Activated CD4-positive, alpha-beta T cell treated with anti-CD3 and anti-CD28 coated beads, Interleukin-2, Interleukin-4, amounts not matched to agents 100 ng/mL and 50 ng/mL, durations not matched to agents 16 hours and 8 hours (primary cell): ENCODE measurements around the gene SLC22A3.
"Not testable (repeated sequence)": the region's sequence is repeated elsewhere in the genome, so short reads cannot be mapped to it uniquely, and the experiment has no call there.

Experiments used
- DNase-seq: peaks from one replicate; pipeline ENCODE4 v3.0.0-alpha.2; 2020; ENCODE audit warnings: low spot score

Gene SLC22A3

DNA sequence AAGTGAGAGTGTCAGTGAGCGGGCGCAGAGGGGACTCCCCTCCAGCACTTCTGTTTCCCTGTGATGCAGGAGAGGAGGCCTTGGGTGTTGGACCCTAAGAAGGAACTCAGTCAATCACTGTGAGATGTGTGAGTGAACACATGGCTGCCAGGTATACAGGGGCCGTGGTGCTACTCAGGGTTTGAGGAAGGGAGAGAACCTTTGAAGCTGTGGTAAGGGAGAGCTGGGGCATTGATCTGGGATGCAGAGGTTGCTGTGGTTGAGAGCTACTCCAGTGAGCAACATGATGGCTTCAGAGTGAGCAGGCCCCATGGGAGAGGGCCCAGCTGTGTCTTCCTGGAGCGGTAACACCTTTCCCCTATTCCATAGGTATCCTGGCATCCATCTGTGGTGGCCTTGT is 99.2 kb downstream of the SLC22A3 start:
- DNase-seq: no peak

DNA sequence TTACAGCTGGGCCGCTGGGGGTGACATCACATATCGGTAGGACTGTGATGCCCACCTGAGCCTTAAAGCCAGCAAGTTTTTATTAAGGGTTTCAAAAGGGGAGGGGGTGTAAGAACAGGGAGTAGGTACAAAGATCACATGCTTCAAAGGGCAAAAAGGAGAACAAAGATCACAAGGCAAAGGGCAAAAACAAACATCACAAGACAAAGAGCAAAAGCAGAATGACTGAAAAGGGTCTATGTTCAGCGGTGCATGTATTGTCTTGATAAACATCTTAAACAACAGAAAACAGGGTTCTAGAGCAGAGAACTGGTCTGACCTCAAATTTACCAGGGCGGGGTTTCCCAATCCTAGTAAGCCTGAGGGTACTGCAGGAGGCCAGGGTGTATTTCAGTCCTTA is 101.6 kb downstream of the SLC22A3 start:
- DNase-seq: not testable (repeated sequence)

DNA sequence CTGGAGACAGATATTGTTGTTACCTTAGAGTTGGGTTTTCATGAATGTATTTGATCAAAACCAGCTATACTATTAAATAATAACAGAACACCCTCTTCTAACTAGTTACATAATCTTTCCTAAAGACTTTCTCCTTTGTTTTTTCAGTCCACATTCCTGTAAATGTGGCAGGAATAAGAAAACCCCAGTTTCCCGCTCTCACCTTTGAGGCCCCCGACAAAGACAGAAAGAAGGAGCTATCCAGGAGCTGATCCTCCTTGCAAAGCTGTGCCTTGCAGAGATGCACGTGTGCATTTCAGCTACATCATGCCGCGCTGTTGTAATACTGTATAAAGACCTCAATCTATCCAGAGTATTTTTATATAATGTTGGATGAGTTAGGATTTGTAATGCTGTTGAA is 102.7 kb downstream of the SLC22A3 start:
- no peak for DNase-seq

DNA sequence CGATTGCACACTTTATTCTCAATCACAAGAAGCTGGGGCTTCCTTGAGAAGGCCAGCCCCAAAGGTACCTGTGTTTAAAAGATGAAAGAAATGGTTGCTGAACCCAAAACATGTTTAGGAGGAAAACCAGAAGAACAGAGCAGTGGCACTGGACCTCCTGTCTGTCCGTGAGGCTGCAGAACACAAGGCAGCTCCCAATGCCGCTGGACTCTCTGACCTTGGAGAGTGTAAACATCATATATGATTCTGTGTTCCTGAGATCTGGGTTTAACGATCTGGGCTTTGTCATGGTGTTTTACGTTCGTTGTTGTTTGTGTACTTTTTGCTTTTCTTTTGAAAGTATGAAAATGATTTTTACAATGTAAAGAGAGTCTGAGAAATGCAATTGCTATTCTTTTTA is 106.1 kb downstream of the SLC22A3 start:
- no peak for DNase-seq

DNA sequence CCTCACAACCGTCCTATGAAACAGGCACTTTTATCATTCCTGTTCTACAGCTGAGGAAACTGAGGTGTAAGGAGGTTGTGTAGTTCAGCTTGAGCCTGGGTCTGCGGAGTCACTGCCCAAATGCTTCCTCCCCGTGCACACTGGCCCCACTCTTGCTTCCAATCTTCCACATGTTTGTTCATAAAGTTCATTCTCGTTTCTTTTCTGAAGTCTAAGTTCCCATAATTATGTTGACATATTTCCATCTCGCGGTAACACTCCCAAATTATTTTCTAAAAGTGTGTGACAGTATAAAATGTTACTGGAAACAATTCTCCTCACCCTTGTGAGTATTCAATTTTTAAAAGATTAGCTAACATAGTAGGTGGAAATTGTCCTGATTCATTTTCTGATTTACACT is 106.9 kb downstream of the SLC22A3 start:
- DNase-seq: no peak

DNA sequence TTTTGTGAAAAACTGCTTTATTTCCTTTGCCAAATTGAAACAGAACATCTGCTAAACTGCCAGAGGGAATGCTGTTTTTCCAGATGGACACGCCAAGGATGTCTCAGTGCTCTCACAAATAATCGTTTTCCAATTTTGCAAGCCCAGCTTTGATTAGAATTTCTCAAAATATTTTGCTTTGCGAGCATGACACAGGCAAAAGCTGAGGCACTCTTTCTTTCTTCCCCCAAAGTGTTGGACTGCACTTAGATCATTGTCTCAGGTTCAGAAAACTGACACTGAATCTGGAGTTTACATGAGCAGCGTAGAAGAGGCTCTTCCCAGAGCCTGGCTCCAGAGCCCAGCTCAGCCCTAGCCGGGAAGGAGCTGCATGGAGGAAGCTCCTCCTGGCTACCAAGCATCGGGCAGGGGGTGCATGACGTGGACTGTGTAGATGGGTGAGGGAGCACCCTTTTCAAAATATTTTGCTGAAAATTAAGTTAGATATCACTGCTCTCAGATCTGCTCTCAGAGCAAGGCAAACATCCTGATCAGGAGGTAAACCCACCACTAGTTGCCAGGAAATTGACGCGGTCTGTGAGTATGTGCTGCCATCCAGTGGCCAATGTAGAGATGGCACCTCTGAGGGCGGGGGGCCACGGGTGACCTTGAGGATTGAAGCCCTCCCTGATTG is 107.5 kb downstream of the SLC22A3 start:
- DNase-seq: peak; percentile 61

DNA sequence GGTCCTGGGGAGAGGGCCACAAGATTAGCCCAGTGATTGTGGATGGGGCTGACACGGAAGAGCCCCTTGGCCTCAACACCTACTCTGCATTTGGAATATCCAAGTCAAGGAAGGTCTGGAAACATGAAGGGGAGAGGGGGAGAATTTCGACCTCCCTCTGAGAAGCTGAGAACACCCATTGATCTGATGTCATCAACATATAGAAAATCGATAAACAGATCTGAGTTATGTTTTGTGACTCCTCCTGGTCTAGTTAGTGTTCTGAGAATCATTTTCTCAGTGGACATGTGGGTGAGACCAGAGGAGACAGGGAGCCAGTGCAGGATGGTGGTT is 108.0 kb downstream of the SLC22A3 start:
- DNase-seq: no peak

DNA sequence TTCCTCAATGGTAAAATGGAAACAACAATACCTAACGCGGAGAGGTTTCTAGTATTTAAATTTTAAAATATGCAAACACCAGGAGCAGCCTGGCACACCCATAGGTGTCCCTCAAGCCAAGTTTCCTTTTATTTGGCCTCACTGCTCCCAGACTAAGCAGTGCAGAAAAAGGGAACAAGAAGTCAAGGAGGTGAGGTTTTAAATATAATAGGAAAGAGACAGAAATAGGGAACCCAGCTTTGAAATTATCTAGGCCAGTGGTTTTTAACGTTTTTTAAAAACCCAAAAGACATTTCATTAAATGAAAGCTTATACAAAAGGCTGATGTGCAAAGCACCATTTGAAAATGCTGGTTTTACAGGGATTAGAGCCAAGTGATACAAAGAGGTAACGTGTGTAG is 109.6 kb downstream of the SLC22A3 start:
- DNase-seq: no peak

DNA sequence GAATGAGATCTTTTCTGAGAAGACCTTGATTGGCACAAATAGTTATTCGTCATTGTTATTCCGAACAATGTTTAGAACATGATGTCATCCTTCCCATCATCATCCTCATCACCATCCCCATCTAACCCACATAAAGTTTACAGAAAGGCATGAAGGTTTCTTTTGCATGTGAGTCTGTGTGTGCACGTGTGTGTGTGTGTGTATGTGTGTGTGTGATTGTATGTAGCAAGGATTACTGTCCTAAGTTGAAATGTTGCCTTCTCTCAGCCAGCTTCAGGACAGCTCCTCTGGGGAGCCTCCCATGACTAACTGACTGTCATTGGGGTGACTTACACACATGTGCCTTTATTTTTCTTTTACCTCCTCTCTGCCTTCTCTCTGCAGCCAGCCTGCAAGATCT is 113.5 kb downstream of the SLC22A3 start:
- no peak for DNase-seq

DNA sequence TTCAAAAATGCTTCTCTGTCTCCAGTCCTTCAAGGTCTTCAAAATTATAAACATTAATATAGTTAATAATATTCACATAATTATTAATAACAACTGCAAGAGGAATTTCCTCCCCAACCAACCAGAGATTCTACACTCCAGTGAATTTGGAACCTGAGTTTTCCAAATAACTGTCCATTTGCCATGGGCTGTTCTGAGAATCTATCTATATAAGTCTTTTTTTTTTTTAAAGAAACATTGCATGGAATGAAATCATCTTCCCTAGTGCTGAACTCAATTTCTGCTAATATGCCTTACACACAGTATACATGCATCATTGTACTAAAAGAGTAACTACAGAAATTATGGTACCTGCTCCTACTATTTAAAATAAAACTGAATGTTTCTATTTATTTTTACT is 113.9 kb downstream of the SLC22A3 start:
- no peak for DNase-seq

DNA sequence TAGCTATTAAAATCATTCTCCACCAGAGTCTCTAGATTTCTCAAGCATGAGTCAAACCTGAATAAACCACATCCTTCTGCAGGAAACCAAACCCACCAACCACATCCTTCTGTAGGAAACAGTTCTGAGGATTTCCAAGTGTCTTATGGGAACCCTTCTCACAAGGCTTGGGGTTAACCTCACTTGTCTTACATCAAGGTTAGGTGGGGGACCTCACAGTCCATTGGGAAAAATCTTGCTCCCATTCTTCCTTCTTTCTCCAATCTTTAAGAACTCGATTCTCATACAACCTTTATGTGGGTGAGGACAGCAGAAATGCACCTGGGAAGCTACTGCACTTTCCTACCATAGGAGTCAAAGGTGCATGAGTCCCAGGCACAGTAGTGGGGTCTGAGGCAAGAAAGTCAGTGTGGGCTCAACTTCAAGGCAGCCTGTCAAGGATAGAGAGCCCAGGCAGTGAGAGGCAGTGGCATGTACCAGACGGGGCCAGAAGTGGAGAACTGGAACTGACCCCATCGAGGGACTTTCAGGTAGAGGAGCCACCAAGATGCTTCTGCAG is 114.5 kb downstream of the SLC22A3 start:
- peak; percentile 86 for DNase-seq

DNA sequence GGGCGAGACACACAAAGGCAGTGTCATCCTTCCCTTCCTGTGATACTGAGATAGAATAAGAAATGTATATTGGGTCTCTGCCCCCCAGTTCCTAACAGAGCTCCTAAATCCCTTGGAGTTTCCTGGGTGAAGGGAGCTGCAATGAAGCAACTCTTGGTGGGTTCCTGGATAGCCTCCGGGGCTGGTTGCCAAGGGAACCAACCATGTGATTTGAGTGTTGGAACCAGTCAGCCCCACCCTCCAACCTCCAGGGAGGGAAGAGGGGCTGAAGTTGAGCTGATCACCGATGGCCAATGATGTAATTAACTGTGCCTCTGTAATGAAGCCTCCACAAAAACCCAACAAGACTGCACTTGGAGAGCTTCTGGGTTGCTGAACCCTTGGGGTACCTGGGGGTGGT is 116.6 kb downstream of the SLC22A3 start:
- DNase-seq: no peak

DNA sequence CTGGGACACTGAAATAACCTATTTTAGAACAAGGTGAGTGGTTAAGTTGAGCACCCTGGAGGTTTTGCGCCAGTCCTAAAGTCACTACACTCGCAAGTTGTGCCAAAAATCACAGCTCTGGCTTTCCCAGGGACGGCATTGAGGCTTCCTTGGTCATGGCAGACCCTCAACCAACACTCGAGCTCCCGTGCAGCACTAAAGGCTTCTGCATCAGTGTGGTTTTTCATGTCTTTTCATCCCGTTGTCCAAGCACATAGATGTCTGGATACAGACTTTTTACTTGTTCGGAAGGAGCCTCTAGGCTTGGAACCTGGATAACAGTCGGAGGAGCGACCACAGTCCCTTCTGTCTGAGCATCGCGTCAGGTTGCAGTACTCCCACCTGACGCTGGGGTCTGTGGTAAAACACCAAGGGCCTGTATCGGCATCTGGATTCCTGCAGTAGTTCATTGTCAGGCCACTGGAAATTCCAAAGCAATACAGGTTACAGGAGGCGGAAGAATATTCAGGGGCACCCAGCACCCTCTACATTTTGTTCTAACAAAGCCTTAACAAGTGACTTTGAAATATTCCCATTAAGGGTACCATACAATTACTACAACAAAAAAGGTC is 119.2 kb downstream of the SLC22A3 start:
- DNase-seq: not testable (repeated sequence)

DNA sequence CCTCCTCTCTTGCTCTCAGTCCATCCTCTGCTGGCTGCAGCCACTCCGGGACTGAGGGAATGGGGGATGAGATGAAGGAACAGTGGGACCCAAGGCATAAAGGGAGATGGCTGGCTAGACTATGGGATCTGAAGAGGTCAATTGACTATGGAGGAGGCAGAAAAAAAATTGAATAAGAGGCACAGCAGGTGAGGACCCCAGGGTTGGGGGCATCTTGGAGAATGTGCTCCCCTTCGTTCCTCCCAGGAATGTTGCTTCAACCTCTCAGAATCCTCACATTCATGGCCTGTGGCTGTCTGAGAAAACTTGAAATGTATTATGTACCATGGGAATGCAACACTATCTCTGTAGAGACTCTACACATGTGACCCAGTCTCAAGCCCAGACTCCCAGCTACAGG is 121.0 kb downstream of the SLC22A3 start:
- DNase-seq: no peak

DNA sequence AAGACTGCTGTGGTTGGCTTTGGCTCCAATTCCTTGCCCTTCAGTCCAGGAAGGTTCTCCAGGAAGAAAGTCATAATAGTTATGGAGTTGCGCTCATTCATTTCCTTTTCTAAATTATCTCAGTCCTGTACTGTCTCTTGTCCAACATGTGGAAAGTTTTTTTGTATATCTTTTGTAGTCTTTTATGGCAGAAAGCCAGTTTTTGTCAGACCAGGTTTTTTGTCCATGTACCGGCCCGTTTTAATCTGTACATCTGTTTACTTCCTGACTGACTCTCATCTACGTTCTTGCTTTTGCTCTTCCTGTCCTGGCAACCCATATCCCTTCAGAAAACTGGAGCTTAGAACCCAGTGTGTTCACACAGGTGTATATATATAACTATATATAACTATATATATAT is 127.9 kb downstream of the SLC22A3 start:
- DNase-seq: not testable (repeated sequence)

DNA sequence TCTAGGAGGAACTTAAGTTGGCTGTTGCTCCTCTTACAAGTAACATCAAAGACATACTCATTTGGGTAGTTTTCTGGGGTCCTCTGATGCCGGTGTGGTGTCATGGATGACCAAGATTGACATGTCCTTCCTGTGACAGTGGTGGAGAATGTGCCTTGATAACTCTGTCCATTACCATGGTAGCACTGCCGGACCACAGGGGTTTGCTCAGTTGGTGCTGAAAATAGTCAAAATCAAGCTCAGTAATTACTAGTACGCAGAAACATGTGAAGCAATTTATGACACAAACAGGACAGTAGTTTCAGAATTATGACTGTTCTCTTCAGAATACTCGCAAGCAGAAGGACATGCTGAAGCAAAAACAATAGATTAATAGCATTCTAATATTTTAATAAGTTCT is 128.9 kb downstream of the SLC22A3 start:
- not testable (repeated sequence) for DNase-seq

DNA sequence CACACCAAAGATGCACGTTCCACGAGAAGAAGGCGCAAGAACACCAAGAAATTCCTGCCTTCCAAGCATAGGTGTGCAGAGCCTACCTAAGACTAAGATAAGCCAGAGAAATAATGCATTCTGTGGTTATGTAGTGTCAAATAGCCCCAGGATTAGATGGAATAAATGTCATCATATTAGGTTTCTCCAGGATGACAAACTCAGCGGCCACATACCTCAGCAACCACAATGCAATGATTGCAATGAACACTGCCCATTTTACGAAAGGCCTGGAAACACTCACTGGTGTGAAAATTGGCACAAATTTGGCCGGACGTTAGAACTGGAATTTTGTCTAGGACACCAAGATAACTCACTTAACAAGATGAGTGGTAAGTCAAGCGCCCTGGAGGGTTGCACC is 129.7 kb downstream of the SLC22A3 start:
- DNase-seq: no peak

DNA sequence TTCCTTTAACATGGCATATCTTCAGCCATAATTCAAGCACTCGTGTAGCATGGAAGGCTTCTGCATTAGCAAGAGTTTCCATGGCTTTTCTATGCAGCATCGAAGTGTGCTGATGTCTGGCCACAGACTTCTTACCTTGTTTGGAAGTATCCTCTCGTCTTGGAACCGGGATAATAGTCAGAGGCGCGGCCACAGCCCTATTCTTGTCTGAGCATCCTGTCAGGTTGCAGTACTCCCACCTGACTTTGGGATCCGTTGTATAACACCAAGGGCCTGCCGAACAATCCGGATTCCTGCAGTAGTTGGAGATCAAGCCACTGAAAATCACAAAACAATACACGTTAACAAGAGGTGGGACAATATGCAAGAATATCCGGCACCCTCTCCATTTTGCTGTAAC is 138.9 kb downstream of the SLC22A3 start:
- DNase-seq: no peak

DNA sequence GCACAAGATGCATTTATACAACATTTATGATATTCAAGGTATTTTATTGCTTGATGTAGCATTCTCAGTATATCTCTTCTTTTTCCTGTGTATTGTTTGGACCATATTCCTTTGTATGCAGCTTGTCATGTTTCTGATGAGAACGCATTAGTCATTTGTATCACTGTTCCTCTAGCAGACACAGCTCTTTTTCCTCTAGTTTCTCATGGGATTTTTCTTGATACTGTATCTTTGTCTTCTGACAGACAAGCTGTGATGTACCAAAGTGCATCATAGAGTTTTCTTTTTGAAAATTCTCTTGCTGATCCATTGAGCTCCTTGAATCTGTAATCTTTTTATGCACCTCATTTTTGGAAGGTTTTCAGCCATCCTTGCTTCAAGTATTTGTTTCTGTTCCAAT is 140.9 kb downstream of the SLC22A3 start:
- DNase-seq: no peak

DNA sequence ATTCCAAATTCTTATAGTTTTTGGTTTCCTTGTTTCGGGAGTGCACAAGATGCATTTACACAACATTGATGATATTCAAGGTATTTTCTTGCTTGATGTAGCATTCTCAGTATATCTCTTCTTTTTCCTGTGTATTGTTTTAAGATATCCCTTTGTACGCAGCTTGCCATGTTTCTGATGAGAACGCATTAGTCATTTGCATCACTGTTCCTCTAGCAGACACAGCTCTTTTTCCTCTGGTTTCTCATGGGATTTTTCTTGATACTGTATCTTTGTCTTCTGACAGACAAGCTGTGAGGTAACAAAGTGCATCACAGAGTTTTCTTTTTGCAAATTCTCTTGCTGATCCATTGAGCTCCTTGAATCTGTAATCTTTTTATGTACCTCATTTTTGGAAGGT is 146.4 kb downstream of the SLC22A3 start:
- DNase-seq: no peak

DNA sequence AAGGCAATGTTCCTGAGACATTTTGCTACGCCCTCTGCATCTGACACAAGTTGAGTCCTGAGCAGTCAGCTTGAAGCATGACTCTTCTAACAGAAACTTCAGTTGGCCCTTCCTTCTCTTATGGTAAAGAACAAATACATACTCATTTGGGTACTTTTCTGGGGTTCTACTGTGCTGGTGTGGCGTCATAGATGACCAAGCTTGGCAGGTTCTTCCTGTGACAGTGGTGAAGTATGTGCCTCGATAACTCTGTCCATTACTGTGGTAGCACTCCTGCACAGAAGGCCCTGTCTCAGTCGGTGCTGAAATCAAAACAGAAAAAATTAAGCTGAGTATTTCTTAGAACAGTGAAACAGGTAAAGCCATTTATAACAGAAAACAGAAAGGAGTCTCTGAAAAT is 152.5 kb downstream of the SLC22A3 start:
- peak; percentile 24 for DNase-seq
